ENCODE measurements around the gene RNF40.

GRCh38 chr16:30783280-30784109 lies 21.4 kb downstream of the RNF40 start:
- no peak for TF ChIP-seq POLR2AphosphoS5 (IDR thresholded peaks at IDR 0.05; ENCODE audit: borderline replicate concordance, low read depth, low read length)
- no peak for TF ChIP-seq EZH2 (IDR thresholded peaks at IDR 0.05)
- TF ChIP-seq FOXP2 (optimal IDR thresholded peaks at IDR 0.05; ENCODE audit: control extremely low read depth, extremely low read length, insufficient read depth), result no peak

All from SK-N-MC (cell line).